ENCODE measurements around the gene GP1BB.
"Not testable (repeated sequence)": the region's sequence is repeated elsewhere in the genome, so short reads cannot be mapped to it uniquely, and the experiment has no call there.

The GP1BB gene

DNA sequence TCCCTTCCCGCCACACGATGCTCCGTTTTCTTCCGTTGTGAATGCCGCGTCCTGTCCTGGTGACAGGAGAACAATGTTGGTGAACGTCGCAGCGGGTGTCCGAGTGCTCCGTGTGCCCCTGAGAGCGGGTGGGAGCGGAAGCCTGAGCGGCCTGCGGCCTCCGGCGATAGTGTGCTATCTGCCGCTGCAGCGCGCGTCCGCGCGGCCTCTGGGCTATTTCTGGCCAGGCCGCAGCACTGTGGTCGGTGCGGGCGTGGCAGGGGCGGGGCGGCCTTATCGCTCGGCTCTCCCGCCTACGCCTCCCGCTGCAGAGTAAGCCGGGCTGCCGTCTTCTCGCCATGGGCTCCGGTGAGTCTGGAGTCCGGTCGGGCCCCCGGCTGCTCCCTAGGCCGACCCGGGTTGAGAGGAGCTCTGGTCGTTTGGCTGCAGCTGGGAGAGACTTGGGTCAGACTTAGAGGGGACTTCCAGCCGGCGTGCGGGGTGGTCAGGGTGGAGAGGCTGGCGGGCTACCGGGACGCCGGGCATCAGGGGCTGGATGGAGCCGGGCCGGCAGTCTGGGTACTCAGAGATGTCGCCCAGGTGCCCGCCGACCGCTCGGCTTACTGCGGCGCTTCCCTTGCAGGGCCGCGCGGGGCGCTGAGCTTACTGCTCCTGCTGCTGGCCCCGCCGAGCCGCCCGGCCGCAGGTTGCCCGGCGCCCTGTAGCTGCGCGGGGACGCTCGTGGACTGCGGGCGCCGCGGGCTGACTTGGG is at the start of gene GP1BB:
GP1BB (plus strand) TSS at position 308 of the 751 bp plus-strand sequence; CDS start at position 339, 31 bp downstream.
- DNase-seq = peak in 1 of 2 experiments; percentile 56

DNA sequence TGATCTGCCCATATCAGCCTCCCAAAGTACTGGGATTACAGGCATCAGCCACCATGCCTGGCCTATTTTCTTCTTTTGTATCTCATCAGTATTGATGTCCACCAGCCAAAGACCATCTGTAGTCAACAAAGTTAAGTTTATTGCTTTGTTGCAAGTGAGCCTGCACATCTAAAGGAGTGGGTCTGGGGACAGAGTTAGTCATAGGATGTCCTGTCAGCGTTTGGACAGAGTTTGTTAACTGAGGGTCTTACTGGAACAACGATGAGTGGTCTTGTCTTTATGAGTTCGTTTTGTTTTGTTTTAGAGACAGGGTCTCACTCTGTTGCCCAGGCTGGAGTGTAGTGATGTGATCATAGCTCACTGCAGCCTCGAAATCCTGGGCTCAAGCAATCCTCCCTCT is 49.7 kb upstream of the GP1BB start:
- no peak for DNase-seq

GRCh38 chr22:19674129-19674928 is 49.0 kb upstream of the GP1BB start:
- DNase-seq = no peak

DNA sequence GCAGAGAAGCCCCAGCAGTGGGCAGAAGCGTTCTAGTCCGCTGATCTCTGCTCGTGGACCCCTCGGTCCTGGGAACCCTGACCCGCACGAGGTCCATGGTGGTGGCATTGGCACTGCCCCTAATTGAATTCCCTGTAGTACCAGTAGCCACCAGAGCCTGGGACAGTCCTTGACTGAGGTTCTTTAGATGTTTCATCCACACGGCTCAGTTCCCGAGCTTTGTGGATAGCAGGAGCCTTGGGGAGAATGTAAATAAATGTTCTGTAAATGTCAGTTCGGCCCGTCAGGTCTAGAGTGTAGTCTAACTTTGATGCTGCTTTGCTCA is 48.4 kb upstream of the GP1BB start:
- no peak for DNase-seq

- no peak for DNase-seq
These were observed 47.9 kb upstream of the GP1BB start for GRCh38 chr22:19675428-19675827.

- not testable (repeated sequence) for DNase-seq
These were observed 46.9 kb upstream of the GP1BB start for GRCh38 chr22:19676437-19676836.

DNA sequence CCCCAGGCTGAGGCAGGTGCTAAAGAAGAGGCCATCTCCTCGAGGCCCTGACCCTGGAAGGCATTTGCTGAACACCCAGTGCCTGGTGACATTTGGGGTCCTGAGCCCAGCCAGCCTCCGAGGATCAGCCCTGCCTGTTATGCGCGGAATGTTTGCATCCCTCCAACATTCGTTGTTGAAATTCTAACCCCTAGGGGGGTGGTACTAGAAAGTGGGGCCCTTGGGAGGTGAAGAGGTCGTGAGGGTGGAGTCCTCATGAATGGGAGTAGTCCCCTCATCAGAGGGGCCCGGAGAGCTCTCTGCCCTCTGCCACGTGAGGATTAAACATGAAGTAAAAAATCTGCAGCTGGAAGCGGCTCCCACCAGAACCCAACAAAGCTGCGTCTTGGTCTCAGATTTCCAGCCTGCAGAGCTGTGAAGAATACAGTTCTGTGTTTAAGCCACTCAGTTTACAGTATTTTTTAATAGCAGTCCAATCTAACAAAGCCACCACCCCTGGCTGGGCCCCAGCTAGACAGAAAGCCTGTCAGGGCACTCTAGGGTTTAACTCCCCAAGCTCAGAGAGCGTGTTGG is 44.3 kb upstream of the GP1BB start:
- DNase-seq = peak in 1 of 2 experiments; percentile 22

DNA sequence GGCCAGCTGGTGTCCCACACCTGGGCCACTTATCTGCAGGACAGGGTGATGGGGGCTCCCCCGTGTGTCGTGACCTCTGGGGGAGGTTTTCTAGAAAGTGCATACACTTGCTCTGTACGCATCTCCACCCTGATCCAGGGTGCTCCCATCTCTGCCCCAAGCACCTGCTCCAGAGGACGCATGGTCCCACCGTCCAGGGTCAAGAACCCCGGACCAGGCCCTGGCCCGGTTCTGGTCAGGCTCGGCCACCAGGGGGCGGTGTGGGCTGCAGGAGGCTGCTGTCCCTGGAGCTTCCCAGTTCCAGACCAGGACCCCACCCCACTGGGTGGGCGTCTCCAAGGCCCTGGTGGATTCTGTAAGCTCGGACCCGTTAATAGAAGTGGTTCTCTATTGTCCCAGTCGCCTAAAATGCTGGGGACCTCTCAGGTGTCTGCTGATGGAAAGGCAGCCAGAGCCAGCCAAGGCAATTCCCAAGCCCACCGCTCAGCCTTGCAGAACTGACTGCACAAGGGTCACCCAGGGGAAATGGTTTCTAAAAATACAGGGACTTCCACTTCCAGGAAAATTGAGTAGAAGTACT is 43.7 kb upstream of the GP1BB start:
- DNase-seq = no peak

GRCh38 chr22:19680287-19680881 is 43.0 kb upstream of the GP1BB start:
- DNase-seq = no peak

- no peak for DNase-seq
These were observed 42.2 kb upstream of the GP1BB start for GRCh38 chr22:19680911-19681862.

DNA sequence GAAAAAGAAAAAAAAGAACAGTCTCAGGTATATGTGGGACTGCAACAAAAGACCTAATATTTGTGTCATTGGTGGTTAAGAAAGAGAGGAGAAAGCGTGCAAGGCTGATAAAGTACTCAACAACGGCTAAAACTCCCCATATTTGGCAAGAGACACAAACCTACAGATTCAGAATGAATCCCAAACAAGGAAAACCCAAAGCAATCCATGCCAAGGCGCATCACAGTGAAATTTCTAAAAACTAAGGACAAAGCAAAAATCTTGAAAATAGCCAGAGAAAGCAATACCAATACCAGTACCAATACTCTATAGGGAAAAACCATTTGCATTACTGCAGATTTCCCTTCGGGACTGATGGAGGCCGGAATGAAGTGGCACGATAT is 41.5 kb upstream of the GP1BB start:
- DNase-seq = no peak

DNA sequence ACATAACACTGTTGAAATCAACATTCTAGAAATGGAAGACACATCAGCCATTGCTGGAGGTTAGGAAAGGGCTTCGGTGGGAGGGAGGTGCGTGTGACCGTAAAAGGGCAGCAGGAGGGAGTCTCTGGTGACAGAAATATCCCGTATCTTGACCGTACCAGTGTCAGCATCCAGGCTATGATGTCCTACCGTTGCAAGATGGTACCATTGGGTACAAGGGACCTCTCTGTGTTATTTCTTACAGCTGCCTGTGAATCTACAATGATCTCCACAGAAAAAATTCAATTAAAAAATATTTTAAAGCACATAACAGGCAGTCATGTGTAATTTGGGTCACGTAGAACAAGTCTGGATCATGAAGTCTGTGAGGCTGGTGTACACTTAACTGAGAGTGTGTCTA is 36.4 kb upstream of the GP1BB start:
- DNase-seq = no peak

DNA sequence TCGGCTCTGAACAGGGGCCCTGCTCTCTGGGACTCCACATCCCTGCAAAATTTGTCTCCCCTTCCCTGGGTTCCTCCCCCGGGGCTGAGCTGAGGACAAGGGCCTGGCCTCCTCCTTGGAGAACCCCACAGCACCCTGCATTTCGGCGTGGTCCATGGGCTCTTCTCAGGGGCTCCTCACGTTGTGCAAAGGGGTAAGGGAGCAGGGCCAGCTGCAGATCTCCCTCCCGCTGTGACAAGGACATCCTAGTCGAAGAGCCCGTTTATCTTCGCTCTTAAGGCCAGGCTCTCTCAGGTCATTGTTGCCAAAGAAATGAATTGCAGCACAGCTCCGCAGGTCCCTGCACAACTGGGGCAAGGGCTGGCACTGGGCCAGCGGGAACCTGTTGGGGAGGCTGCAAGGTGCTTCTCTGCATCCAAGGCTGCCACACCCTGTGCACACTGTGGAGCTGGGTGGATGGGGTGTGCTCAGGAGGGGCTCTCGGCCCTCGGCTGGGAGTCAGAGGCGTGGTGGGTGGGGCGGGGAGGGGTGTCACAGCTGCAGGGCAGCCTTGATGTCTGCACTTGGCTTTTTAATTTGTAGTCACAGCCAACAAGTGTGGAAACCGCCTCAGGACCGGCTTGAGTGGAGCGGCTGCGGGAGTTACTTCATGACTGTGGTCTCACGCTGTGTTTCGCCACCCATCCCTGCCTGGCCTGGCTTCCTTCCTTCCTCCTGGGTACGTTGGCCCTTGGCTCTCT is 35.6 kb upstream of the GP1BB start:
- DNase-seq = no peak

DNA sequence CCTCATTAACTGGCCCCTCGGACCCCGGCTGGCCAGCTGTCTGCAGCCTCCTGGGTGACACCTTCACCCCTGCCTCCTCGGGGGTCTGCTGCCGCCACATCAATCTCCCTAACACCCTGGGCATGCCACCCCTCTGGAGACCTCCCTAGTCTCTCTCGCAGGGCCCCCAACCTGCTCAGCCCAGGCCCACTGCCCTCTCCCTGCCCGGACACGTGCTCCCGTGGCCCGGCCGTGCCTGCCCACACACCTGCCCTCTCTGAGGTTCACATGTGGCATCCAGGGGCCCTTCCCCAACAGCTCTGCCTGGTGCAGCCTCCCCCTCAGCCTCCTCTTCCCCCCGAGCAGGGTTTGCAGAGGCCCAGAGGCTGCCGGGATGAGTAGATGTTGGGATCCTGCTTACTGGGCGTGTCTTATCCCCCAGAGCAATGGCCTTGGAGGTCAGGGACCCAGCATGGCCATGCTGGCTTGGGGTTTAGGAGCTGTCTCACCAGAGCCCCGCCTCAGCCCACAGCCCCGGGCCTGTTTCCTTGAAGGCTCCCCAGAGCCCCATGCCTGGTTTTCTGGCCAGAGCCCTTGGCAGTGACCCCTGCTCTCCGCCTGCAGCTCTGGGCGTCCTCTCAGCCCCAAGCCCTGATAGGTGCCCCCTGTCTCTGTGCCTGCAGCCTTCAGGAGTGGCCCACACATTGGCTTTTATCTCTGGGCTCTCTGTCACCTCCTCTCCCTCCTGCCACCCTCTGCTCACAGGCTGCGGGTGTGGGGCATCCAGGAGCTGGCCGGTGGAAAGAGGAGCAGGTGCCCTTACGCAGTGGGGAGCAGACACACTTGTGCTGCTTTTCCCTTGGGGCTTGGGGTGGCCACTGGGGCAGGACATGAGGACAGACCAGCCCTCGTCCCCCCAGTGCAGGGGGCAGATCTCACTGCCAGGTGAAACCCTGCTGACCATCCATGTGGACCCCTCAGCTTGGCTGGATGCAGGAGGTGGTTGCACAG is 34.7 kb upstream of the GP1BB start:
- no peak for DNase-seq

GRCh38 chr22:19689408-19689807 is 33.9 kb upstream of the GP1BB start:
- no peak for DNase-seq

DNA sequence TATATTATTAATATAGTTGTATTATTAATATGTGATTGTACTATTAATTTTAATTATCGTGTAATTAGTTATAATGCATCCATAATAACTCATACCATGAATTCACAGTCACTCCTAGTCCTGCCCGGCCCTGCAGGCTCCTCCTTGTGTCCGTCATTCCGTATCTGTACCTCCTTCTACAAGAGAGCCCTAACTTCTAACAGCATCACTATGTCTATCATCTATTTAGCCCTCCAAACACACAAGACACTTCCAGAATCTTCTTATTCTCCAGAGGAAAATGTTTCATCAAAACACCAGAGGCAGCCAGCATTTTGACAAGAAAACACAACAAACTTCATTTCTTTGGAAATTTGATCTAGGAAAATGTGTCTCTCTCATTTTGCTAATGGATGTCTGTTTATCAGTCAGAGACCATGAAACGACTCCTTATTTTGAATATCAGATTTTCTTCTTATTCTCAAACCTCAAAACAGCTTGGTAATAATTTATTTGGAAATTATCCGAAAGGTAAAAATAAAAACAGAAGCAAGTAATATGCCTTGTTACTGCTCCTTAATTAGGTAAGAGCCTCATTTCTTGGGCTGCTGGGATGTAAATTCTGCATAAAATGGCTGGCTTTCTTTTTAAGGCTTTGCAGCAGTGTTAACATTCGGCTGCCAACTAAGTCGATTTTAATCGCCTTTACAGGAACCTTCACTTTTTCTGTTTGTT is 32.2 kb upstream of the GP1BB start:
- no peak for DNase-seq

GRCh38 chr22:19691721-19692341 is 31.5 kb upstream of the GP1BB start:
- DNase-seq = no peak

GRCh38 chr22:19693581-19693980 is 29.8 kb upstream of the GP1BB start:
- DNase-seq = no peak
